HepG2 (cell line): ENCODE results near the gene ARL16. TPM values are rescaled to one million over a fixed set of nuclear protein-coding genes. Genes with fewer than 3 reads are reported as not detected.

Experiments used
- ARHGAP35 ChIP-seq: sonication (generic); formaldehyde crosslinking; IDR thresholded peaks from 2 replicates; pipeline ENCODE4 v1.9.0; 2022; ENCODE audit warnings: mild to moderate bottlenecking, inconsistent platforms, moderate library complexity, missing genetic modification reagents, borderline replicate concordance
- CBX5 ChIP-seq: sonication (generic); formaldehyde crosslinking; IDR thresholded peaks from 2 replicates; pipeline ENCODE4 v1.4.0; 2020; ENCODE audit warnings: missing genetic modification reagents, borderline replicate concordance
- CEBPB ChIP-seq: IDR thresholded peaks from 2 replicates; pipeline ENCODE4 v1.6.1; 2011; ENCODE audit warnings: low read depth, low read length, improper control_type of control experiment, borderline replicate concordance
- CHCHD3 ChIP-seq: sonication (generic); formaldehyde crosslinking; IDR thresholded peaks from 2 replicates; pipeline ENCODE4 v1.8.0; 2022; ENCODE audit warnings: mild to moderate bottlenecking, missing genetic modification reagents, moderate library complexity
- GABPB1 ChIP-seq: IDR thresholded peaks from 2 replicates; pipeline ENCODE4 v1.6.1; 2016; ENCODE audit warnings: mild to moderate bottlenecking, missing genetic modification reagents, moderate library complexity, missing compliant biosample characterization
- GATAD1 ChIP-seq: IDR thresholded peaks from 2 replicates; pipeline ENCODE4 v1.6.1; 2016; ENCODE audit warnings: missing genetic modification reagents, missing compliant biosample characterization
- SMAD9 ChIP-seq: sonication (generic); formaldehyde crosslinking; IDR thresholded peaks from 2 replicates; pipeline ENCODE4 v1.5.1; 2020; ENCODE audit warnings: mild to moderate bottlenecking, missing genetic modification reagents
- ZC3H4 ChIP-seq: sonication (generic); formaldehyde crosslinking; IDR thresholded peaks from 2 replicates; pipeline ENCODE4 v1.4.0; 2020; ENCODE audit warnings: missing genetic modification reagents, borderline replicate concordance
- ZNF143 ChIP-seq: sonication (generic); formaldehyde crosslinking; IDR thresholded peaks from 2 replicates; pipeline ENCODE4 v1.4.0; 2020; ENCODE audit warnings: missing genetic modification reagents
- ZNF205 ChIP-seq: IDR thresholded peaks from 2 replicates; pipeline ENCODE4 v1.6.1; 2018; ENCODE audit warnings: missing biosample characterization, missing genetic modification reagents
- ZNF230 ChIP-seq: sonication (generic); formaldehyde crosslinking; IDR thresholded peaks from 2 replicates; pipeline ENCODE4 v1.4.0; 2020; ENCODE audit warnings: mild to moderate bottlenecking, missing genetic modification reagents
- ZNF547 ChIP-seq: sonication (generic); formaldehyde crosslinking; IDR thresholded peaks from 2 replicates; pipeline ENCODE4 v1.5.1; 2020; ENCODE audit warnings: mild to moderate bottlenecking, missing genetic modification reagents
- ZSCAN25 ChIP-seq: sonication (generic); formaldehyde crosslinking; IDR thresholded peaks from 2 replicates; pipeline ENCODE4 v1.8.0; 2022; ENCODE audit warnings: mild to moderate bottlenecking, missing genetic modification reagents
- ZSCAN9 ChIP-seq: IDR thresholded peaks from 2 replicates; pipeline ENCODE4 v1.6.1; 2016; ENCODE audit warnings: borderline replicate concordance
- polyA plus RNA-seq, 8 experiments: library from polyadenylated mRNA; depleted of rRNA in 3 of 8; stranded (reverse) in 7 of 8; unstranded in 1 of 8; fragments of >200 nt; fragmentation: Illumina TruSeq in 4 of 8; extraction: Trizol in 4 of 8; gene quantifications; 2 replicates each; pipeline versions ENCODE4 v1.2.1 to v1.2.3, GENCODE V29; 2011 to 2016; ENCODE audit warnings: low read depth in 4 of 8, missing spikeins in 1 of 8, mixed read lengths in 1 of 8; ENCODE audit not compliant: insufficient read depth in 1 of 8
- total RNA-seq, 5 experiments: library from RNA; depleted of rRNA; stranded (reverse); fragments of >200 nt; fragmentation: Illumina TruSeq; extraction: Trizol; gene quantifications; 2 replicates each; pipeline ENCODE4 v1.2.3, GENCODE V29; 2016; ENCODE audit warnings: low read depth in 1 of 5
- TF ChIP-seq, protein P1 (sequence below): sonication (generic); formaldehyde crosslinking; IDR thresholded peaks from 2 replicates; pipeline ENCODE4 v1.4.0; 2020; ENCODE audit warnings: missing genetic modification reagents
- TF ChIP-seq, protein P2 (sequence below): sonication (generic); formaldehyde crosslinking; IDR thresholded peaks from 2 replicates; pipeline ENCODE4 v1.5.0; 2020; ENCODE audit warnings: missing genetic modification reagents
- TF ChIP-seq, protein P3 (sequence below): sonication (generic); formaldehyde crosslinking; IDR thresholded peaks from 2 replicates; pipeline ENCODE4 v1.8.1; 2023; ENCODE audit warnings: missing genetic modification reagents, mild to moderate bottlenecking, borderline replicate concordance
- TF ChIP-seq, protein P4 (sequence below): sonication (generic); formaldehyde crosslinking; IDR thresholded peaks from 2 replicates; pipeline ENCODE4 v1.5.0; 2020; ENCODE audit warnings: mild to moderate bottlenecking, missing genetic modification reagents, borderline replicate concordance
- TF ChIP-seq, protein P5 (sequence below): sonication (generic); formaldehyde crosslinking; IDR thresholded peaks from 2 replicates; pipeline ENCODE4 v1.4.0; 2020; ENCODE audit warnings: missing genetic modification reagents
- TF ChIP-seq, protein P6 (sequence below): sonication (generic); formaldehyde crosslinking; IDR thresholded peaks from 2 replicates; pipeline ENCODE4 v1.4.0; 2020; ENCODE audit warnings: mild to moderate bottlenecking, missing genetic modification reagents

ARL16 gene
- total and polyA plus RNA-seq, 2 of the 13 experiments (the other 11 are each of a cell fraction or from before 2014, with no cell fraction given): 20.8 to 30.8 TPM

DNA sequence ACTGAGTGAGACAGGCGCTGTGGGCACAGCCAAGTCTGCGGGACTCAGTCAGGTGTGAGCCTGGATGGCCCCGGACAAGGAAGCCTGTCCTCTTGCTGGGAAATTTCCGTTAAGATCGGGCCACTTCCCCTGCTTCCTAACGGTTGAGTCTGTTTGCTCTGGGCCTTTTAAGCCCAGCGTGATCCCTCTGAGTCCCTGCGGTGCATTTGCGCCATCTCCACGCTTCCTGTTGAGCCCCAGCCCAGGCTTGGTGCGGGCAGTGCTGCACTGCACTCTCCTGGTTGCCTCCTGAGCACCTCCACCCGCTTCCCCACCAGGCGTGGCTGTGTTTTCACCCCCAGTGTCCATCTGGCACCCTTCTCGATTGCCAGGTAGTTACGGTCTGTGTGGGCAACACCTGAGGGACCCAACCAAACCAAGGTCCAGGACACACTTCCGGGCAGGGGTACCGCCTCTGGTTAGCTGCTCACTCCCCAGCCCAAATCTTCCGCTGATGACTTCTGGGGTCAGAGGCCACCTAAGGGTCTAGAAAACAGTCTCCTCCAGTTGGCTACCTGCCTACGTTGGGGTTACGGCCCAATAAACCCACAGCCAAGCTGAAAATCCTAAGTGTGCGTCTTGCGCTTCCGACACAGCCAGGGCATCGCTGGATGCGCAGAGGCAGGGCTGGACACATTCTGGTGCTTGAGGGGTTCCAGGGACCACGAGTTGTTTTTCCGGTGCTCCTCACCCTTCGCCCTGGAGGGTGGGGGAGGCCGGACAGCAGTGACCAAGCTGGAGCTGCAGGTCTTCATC is 27.1 kb upstream of the ARL16 start (continued):
- TF ChIP-seq ZNF143 (CRISPR knock-in tag) (peak; percentile 16; the same call in 1 of the 2 replicates), GATAD1 (CRISPR knock-in tag) (peak; percentile 54; the same call in 1 of the 2 replicates), CBX5 (CRISPR knock-in tag) (peak; percentile 16), ZSCAN9 (CRISPR knock-in tag) (0 out of 2 replicates have a peak, but pooled peaks have one; percentile 21), ZNF205 (0 out of 2 replicates have a peak, but pooled peaks have one; percentile 25), ARHGAP35 (CRISPR knock-in tag) (peak; percentile 31; the same call in 1 of the 2 replicates), CEBPB (no peak), CHCHD3 (0 out of 2 replicates have a peak, but pooled peaks have one; percentile 63), ZSCAN25 (CRISPR knock-in tag) (0 out of 2 replicates have a peak, but pooled peaks have one; percentile 36), ZNF547 (CRISPR knock-in tag) (0 out of 2 replicates have a peak, but pooled peaks have one; percentile 54), SMAD9 (CRISPR knock-in tag) (0 out of 2 replicates have a peak, but pooled peaks have one; percentile 26), ZNF230 (no peak), GABPB1 (CRISPR knock-in tag) (peak; percentile 37; the same call in 1 of the 2 replicates), ZC3H4 (CRISPR knock-in tag) (peak; percentile 28; the same call in 1 of the 2 replicates)
- TF ChIP-seq, protein P1, sequence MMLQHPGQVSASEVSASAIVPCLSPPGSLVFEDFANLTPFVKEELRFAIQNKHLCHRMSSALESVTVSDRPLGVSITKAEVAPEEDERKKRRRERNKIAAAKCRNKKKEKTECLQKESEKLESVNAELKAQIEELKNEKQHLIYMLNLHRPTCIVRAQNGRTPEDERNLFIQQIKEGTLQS (CRISPR knock-in tag): peak; percentile 22; the same call in 1 of the 2 replicates
- TF ChIP-seq, protein P2, sequence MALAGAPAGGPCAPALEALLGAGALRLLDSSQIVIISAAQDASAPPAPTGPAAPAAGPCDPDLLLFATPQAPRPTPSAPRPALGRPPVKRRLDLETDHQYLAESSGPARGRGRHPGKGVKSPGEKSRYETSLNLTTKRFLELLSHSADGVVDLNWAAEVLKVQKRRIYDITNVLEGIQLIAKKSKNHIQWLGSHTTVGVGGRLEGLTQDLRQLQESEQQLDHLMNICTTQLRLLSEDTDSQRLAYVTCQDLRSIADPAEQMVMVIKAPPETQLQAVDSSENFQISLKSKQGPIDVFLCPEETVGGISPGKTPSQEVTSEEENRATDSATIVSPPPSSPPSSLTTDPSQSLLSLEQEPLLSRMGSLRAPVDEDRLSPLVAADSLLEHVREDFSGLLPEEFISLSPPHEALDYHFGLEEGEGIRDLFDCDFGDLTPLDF (CRISPR knock-in tag): no peak
- TF ChIP-seq, protein P3, sequence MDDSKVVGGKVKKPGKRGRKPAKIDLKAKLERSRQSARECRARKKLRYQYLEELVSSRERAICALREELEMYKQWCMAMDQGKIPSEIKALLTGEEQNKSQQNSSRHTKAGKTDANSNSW: no peak
- TF ChIP-seq, protein P4, sequence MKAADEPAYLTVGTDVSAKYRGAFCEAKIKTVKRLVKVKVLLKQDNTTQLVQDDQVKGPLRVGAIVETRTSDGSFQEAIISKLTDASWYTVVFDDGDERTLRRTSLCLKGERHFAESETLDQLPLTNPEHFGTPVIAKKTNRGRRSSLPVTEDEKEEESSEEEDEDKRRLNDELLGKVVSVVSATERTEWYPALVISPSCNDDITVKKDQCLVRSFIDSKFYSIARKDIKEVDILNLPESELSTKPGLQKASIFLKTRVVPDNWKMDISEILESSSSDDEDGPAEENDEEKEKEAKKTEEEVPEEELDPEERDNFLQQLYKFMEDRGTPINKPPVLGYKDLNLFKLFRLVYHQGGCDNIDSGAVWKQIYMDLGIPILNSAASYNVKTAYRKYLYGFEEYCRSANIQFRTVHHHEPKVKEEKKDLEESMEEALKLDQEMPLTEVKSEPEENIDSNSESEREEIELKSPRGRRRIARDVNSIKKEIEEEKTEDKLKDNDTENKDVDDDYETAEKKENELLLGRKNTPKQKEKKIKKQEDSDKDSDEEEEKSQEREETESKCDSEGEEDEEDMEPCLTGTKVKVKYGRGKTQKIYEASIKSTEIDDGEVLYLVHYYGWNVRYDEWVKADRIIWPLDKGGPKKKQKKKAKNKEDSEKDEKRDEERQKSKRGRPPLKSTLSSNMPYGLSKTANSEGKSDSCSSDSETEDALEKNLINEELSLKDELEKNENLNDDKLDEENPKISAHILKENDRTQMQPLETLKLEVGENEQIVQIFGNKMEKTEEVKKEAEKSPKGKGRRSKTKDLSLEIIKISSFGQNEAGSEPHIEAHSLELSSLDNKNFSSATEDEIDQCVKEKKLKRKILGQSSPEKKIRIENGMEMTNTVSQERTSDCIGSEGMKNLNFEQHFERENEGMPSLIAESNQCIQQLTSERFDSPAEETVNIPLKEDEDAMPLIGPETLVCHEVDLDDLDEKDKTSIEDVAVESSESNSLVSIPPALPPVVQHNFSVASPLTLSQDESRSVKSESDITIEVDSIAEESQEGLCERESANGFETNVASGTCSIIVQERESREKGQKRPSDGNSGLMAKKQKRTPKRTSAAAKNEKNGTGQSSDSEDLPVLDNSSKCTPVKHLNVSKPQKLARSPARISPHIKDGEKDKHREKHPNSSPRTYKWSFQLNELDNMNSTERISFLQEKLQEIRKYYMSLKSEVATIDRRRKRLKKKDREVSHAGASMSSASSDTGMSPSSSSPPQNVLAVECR: peak; percentile 31; the same call in 1 of the 2 replicates
- TF ChIP-seq, protein P5, sequence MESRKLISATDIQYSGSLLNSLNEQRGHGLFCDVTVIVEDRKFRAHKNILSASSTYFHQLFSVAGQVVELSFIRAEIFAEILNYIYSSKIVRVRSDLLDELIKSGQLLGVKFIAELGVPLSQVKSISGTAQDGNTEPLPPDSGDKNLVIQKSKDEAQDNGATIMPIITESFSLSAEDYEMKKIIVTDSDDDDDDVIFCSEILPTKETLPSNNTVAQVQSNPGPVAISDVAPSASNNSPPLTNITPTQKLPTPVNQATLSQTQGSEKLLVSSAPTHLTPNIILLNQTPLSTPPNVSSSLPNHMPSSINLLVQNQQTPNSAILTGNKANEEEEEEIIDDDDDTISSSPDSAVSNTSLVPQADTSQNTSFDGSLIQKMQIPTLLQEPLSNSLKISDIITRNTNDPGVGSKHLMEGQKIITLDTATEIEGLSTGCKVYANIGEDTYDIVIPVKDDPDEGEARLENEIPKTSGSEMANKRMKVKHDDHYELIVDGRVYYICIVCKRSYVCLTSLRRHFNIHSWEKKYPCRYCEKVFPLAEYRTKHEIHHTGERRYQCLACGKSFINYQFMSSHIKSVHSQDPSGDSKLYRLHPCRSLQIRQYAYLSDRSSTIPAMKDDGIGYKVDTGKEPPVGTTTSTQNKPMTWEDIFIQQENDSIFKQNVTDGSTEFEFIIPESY: peak; percentile 87
- TF ChIP-seq, protein P6, sequence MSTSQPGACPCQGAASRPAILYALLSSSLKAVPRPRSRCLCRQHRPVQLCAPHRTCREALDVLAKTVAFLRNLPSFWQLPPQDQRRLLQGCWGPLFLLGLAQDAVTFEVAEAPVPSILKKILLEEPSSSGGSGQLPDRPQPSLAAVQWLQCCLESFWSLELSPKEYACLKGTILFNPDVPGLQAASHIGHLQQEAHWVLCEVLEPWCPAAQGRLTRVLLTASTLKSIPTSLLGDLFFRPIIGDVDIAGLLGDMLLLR (CRISPR knock-in tag): peak; percentile 74; the same call in 1 of the 2 replicates
